Liver (tissue), 9 donors: Measurements from ENCODE around the gene SIPA1L3. TPM values are rescaled to one million over a fixed set of nuclear protein-coding genes. Genes with fewer than 3 reads are reported as not detected.

ENCODE experiments used
- DNase-seq: peaks from one replicate; pipeline ENCODE4 v3.0.0-alpha.2; 2017; ENCODE audit warnings: low spot score
- H3K27ac ChIP-seq, 2 donors: one replicate each; pipeline ENCODE4 v1.7.0; 2013; ENCODE audit warnings: inconsistent platforms in 2 of 2, low read length in 2 of 2, control low read depth in 1 of 2, low read depth in 1 of 2, mild to moderate bottlenecking in 1 of 2
- H3K27me3 ChIP-seq, 4 donors: one replicate each; pipeline versions ENCODE4 v1.6.1 to v1.7.0; 2013; ENCODE audit warnings: low read length in 3 of 4, inconsistent platforms in 1 of 4, mild to moderate bottlenecking in 1 of 4, moderate library complexity in 1 of 4; ENCODE audit not compliant: control insufficient read depth in 4 of 4, insufficient read depth in 4 of 4
- H3K36me3 ChIP-seq, 4 donors: one replicate each; pipeline versions ENCODE4 v1.6.1 to v1.7.0; 2013; ENCODE audit warnings: low read length in 3 of 4, mild to moderate bottlenecking in 3 of 4, low read depth in 1 of 4, moderate library complexity in 1 of 4; ENCODE audit not compliant: control insufficient read depth in 4 of 4, insufficient read depth in 3 of 4
- H3K4me1 ChIP-seq, 4 donors: one replicate each; pipeline versions ENCODE4 v1.6.1 to v1.7.0; 2013; ENCODE audit warnings: low read length in 3 of 4, mild to moderate bottlenecking in 3 of 4, moderate library complexity in 1 of 4; ENCODE audit not compliant: control insufficient read depth in 4 of 4, insufficient read depth in 4 of 4
- H3K4me3 ChIP-seq, 3 donors: one replicate each; pipeline versions ENCODE4 v1.6.1 to v1.7.0; 2013; ENCODE audit warnings: low read length in 3 of 3, control low read depth in 1 of 3, low read depth in 1 of 3, mild to moderate bottlenecking in 1 of 3
- H3K9ac ChIP-seq, 2 donors: one replicate each; pipeline ENCODE4 v1.7.0; 2013; ENCODE audit warnings: low read length in 2 of 2, mild to moderate bottlenecking in 2 of 2, moderate library complexity in 2 of 2, control low read depth in 1 of 2, low read depth in 1 of 2
- H3K9me3 ChIP-seq, 4 donors: one replicate each; pipeline versions ENCODE4 v1.6.1 to v1.7.0; 2013; ENCODE audit warnings: low read length in 3 of 4; ENCODE audit not compliant: control insufficient read depth in 4 of 4
- ATF3 ChIP-seq: IDR thresholded peaks from 2 replicates; pipeline ENCODE4 v1.6.1; 2016; ENCODE audit warnings: antibody characterized with exemption
- EGR1 ChIP-seq, 2 donors: IDR thresholded peaks; 2 replicates each; pipeline ENCODE4 v1.6.1; 2016 to 2018; ENCODE audit warnings: antibody characterized with exemption in 2 of 2, low read depth in 2 of 2
- FOXA1 ChIP-seq: IDR thresholded peaks from 2 replicates; pipeline ENCODE4 v1.6.1; 2016; ENCODE audit warnings: antibody characterized with exemption
- GABPA ChIP-seq, 2 donors: IDR thresholded peaks in 1 of 2; conservative IDR thresholded peaks in 1 of 2; 2 replicates each; pipeline ENCODE4 v1.6.1; 2016; ENCODE audit warnings: antibody characterized with exemption in 2 of 2, mild to moderate bottlenecking in 1 of 2, moderate library complexity in 1 of 2
- HNF4A ChIP-seq, 2 donors: conservative IDR thresholded peaks; 2 replicates each; pipeline ENCODE4 v1.6.1; 2016; ENCODE audit warnings: antibody characterized with exemption in 2 of 2, mild to moderate bottlenecking in 2 of 2
- HNF4G ChIP-seq: IDR thresholded peaks from 2 replicates; pipeline ENCODE4 v1.6.1; 2016; ENCODE audit warnings: antibody characterized with exemption
- JUND ChIP-seq, 2 donors: IDR thresholded peaks; 2 replicates each; pipeline ENCODE4 v1.6.1; 2016; ENCODE audit warnings: antibody characterized with exemption in 2 of 2
- NR2F2 ChIP-seq: IDR thresholded peaks from 2 replicates; pipeline ENCODE4 v1.6.1; 2016; ENCODE audit warnings: antibody characterized with exemption
- RAD21 ChIP-seq, 2 donors: IDR thresholded peaks; 2 replicates each; pipeline ENCODE4 v1.6.1; 2016; ENCODE audit warnings: antibody characterized with exemption in 2 of 2, mild to moderate bottlenecking in 2 of 2
- REST ChIP-seq: IDR thresholded peaks from 2 replicates; pipeline ENCODE4 v1.6.1; 2016; ENCODE audit warnings: antibody characterized with exemption, mild to moderate bottlenecking
- RXRA ChIP-seq, 2 donors: IDR thresholded peaks; 2 replicates each; pipeline ENCODE4 v1.6.1; 2017 to 2018; ENCODE audit warnings: antibody characterized with exemption in 2 of 2, mild to moderate bottlenecking in 1 of 2
- SP1 ChIP-seq: IDR thresholded peaks from 2 replicates; pipeline ENCODE4 v1.6.1; 2018; ENCODE audit warnings: antibody characterized with exemption, mild to moderate bottlenecking
- TAF1 ChIP-seq: conservative IDR thresholded peaks from 2 replicates; pipeline ENCODE4 v1.6.1; 2016; ENCODE audit warnings: antibody characterized with exemption, mild to moderate bottlenecking
- WGBS: extraction: QIAGEN DNeasy Blood & Tissue Kit; methylation state at CpG from one replicate; pipeline ENCODE4 v1.1.7; 2013; 5-methylcytosine and 5-hydroxymethylcytosine counted together
- polyA plus RNA-seq, 2 donors: library from polyadenylated mRNA; stranded (reverse) in 1 of 2; unstranded in 1 of 2; fragments of 200-250 nt in 1 of 2; fragments of >200 nt in 1 of 2; fragmentation: Nextera tagmentation in 1 of 2; extraction: Ambion mirVana in 1 of 2; gene quantifications; one replicate each; pipeline versions ENCODE4 v1.2.1 to v1.2.3, GENCODE V29; 2013 to 2015
- total RNA-seq, 2 donors: library from RNA; depleted of rRNA; stranded (reverse); fragments of >200 nt; gene quantifications; one replicate each; pipeline ENCODE4 v1.2.3, GENCODE V29; 2014
- TF ChIP-seq, protein P1 (sequence below): IDR thresholded peaks from 2 replicates; pipeline ENCODE4 v1.6.1; 2016; ENCODE audit warnings: antibody characterized with exemption
- TF ChIP-seq, protein P2 (sequence below): IDR thresholded peaks from 2 replicates; pipeline ENCODE4 v1.6.1; 2016; ENCODE audit warnings: antibody characterized with exemption
- TF ChIP-seq, protein P3 (sequence below): fragments of 150-350 bp; IDR thresholded peaks from 2 replicates; pipeline ENCODE4 v1.5.1; 2017; ENCODE audit warnings: improper control_type of control experiment, low read depth, low read length; ENCODE audit not compliant: missing input control
- donor health status: healthy.
- donor health status: healthy.
- donor health status: healthy.
- donor health status: healthy.
- donor health status: healthy.

The SIPA1L3 gene
- total and polyA plus RNA-seq, 4 donors: 2.4 to 10.0 (median 4.4) TPM

DNA sequence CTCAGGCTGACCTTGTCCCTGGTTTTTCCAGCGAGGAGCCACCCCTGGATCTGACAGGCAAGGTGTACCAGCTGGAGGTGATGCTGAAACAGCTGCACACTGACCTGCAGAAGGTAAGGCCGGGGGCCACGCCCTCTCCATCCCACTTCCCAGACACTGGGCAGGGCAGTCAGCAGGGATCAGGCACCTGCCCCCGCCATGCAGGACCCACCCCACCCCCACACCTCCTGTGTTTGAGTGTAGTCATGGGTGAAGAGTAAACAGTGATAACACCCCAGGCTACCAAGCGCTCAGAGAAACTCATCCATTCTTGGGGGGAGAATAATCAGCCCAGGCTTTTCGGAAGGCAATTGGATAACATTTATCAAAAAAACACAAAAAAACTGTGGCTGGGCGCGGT lies 297.1 kb downstream of the SIPA1L3 start (continued):
- TF ChIP-seq RAD21 (IDR thresholded peaks at IDR 0.05): no peak

DNA sequence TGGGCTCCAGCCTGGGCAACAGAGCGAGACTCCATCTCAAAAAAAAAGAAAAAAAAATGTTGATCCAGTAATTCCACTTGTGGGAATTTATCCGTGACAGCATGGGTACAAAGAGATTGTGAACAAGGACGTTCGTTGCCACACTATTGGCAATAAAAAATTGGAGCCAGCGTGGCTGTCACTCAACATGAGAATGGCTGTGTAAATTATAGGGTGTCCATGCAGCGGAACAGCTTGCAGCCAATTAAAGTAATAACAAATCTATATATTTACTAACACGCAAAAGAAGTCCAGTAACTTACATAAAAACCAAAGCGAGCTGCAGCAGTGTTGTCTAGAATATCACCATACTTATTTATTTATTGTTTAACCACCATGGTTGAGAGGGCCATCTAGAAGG lies 297.7 kb downstream of the SIPA1L3 start:
- 97% methylated on average over 8 of the region's 8 CpGs for WGBS
- Histone ChIP-seq H3K4me1 (peaks cover 0 to 3% (median 0%) of the 10 kb centered on the region in 4 donors), H3K27ac (no peak overlapping the region), H3K36me3 (peaks cover 3 to 26% (median 5%) of the 10 kb centered on the region in 4 donors), H3K9me3 (no peaks in the 10 kb centered on the region), H3K27me3 (peaks cover 0 to 4% (median 0%) of the 10 kb centered on the region in 4 donors), H3K4me3 (no peak overlapping the region), H3K9ac (no peak overlapping the region)
- TF ChIP-seq FOXA1 (no peak), GABPA (IDR thresholded peaks at IDR 0.05 in 1 of 2, conservative IDR thresholded peaks at IDR 0.05 in 1 of 2) (no peak), ATF3 (no peak), HNF4G (no peak)
- TF ChIP-seq, protein P1, sequence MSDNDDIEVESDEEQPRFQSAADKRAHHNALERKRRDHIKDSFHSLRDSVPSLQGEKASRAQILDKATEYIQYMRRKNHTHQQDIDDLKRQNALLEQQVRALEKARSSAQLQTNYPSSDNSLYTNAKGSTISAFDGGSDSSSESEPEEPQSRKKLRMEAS: no peak
- no peak for DNase-seq

- 93% methylated on average over 36 of the region's 36 CpGs for WGBS
- Histone ChIP-seq H3K27ac (no peak overlapping the region), H3K4me3 (no peak overlapping the region), H3K36me3 (peaks cover under 1 to 26% (median 5%) of the 10 kb centered on the region in 4 donors), H3K4me1 (peaks cover 0 to 3% (median 0%) of the 10 kb centered on the region in 4 donors), H3K27me3 (peaks cover 0 to 4% (median 0%) of the 10 kb centered on the region in 4 donors), H3K9ac (no peak overlapping the region), H3K9me3 (no peaks in the 10 kb centered on the region)
- TF ChIP-seq RXRA (IDR thresholded peaks at IDR 0.05): no peak
- TF ChIP-seq, protein P2, sequence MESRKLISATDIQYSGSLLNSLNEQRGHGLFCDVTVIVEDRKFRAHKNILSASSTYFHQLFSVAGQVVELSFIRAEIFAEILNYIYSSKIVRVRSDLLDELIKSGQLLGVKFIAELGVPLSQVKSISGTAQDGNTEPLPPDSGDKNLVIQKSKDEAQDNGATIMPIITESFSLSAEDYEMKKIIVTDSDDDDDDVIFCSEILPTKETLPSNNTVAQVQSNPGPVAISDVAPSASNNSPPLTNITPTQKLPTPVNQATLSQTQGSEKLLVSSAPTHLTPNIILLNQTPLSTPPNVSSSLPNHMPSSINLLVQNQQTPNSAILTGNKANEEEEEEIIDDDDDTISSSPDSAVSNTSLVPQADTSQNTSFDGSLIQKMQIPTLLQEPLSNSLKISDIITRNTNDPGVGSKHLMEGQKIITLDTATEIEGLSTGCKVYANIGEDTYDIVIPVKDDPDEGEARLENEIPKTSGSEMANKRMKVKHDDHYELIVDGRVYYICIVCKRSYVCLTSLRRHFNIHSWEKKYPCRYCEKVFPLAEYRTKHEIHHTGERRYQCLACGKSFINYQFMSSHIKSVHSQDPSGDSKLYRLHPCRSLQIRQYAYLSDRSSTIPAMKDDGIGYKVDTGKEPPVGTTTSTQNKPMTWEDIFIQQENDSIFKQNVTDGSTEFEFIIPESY: no peak
- TF ChIP-seq NR2F2: no peak
- no peak for TF ChIP-seq REST
- TF ChIP-seq EGR1 (IDR thresholded peaks at IDR 0.05; ENCODE audit: low read depth in 2 of 2): no peak
- no peak for TF ChIP-seq GABPA (IDR thresholded peaks at IDR 0.05 in 1 of 2, conservative IDR thresholded peaks at IDR 0.05 in 1 of 2)
- TF ChIP-seq, protein P3, sequence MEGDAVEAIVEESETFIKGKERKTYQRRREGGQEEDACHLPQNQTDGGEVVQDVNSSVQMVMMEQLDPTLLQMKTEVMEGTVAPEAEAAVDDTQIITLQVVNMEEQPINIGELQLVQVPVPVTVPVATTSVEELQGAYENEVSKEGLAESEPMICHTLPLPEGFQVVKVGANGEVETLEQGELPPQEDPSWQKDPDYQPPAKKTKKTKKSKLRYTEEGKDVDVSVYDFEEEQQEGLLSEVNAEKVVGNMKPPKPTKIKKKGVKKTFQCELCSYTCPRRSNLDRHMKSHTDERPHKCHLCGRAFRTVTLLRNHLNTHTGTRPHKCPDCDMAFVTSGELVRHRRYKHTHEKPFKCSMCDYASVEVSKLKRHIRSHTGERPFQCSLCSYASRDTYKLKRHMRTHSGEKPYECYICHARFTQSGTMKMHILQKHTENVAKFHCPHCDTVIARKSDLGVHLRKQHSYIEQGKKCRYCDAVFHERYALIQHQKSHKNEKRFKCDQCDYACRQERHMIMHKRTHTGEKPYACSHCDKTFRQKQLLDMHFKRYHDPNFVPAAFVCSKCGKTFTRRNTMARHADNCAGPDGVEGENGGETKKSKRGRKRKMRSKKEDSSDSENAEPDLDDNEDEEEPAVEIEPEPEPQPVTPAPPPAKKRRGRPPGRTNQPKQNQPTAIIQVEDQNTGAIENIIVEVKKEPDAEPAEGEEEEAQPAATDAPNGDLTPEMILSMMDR: no peak
- no peak for TF ChIP-seq HNF4A (conservative IDR thresholded peaks at IDR 0.05)
- TF ChIP-seq JUND (IDR thresholded peaks at IDR 0.05): no peak
- TF ChIP-seq SP1: no peak
- no peak for TF ChIP-seq RAD21 (IDR thresholded peaks at IDR 0.05)
- no peak for TF ChIP-seq TAF1
- TF ChIP-seq, protein P1: no peak
- no peak for DNase-seq
These were observed 299.2 kb downstream of the SIPA1L3 start for GRCh38 chr19:38206006-38206745.
